Pulmonary artery endothelial cell (primary cell): ENCODE data around the gene ACP3. TPM values are rescaled to one million over a fixed set of nuclear protein-coding genes. Genes with fewer than 3 reads are reported as not detected.
"Not testable (repeated sequence)": the region's sequence is repeated elsewhere in the genome, so short reads cannot be mapped to it uniquely, and the experiment has no call there.

Source experiments
- DNase-seq: peaks from one replicate; pipeline ENCODE4 v3.0.0-alpha.2; 2011; ENCODE audit warnings: low read depth, low spot score
- total RNA-seq: library from RNA; depleted of rRNA; stranded (reverse); fragments of >200 nt; gene quantifications from 2 replicates; pipeline ENCODE4 v1.2.3, GENCODE V29; 2014

The ACP3 gene
- total RNA-seq, 1 donor from 2014 or later, result not detected

DNA sequence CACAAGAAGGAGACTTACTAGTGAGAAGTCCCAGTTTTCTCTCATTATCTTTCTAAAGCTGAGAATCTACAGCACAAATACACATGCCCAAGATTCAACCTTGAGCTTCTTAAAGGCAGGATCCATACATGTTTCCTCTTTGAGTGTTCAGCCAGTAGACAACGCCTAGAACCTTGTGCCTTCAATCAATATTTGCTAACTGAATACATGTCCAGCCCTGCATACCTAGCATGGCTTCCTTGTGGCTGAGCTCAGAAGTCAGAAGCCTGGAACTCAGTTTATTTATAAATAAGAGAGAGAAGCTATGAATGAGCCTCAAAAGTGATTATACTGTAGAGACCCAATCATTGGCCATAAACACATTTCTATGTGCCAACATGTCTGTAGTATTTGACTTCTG lies 43.5 kb downstream of the ACP3 start:
- no peak for DNase-seq

DNA sequence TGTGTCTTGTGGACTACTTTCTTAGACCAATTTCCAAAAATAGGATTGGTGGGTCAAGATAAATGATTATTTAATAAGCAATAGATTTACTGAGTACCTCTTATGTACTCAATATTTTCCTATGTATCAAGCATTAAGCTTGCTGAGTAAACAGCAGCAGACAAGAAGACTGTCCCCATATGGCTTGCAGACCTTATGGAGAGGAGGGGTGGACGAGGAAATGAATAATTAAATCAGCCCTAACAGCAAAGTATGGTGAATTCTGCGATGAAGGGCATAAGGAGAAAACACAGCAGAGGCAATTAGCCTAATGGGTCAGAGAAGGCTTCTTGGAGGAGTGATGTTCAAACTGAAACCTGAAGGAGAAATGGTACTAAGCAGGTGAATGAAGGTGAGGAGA lies 45.1 kb downstream of the ACP3 start:
- DNase-seq, result no peak

DNA sequence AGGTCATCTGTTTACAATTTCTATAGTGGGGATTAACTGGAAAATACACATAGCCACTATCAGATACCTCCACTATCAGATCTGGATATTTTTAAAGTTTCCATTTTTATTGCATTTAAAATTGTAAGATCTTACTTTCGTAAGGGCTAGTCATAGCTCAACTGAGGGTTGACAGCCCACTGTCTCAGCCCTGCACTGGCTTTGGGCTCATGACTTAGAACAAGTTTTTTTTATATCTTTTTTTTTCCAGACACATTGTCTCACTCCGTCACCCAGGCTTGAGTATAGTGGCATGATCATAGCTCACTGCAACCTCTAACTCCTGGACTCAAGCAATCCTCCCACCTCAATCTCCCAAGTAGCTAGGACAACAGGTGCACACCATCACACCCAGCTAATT lies 51.3 kb downstream of the ACP3 start:
- DNase-seq, result no peak

DNA sequence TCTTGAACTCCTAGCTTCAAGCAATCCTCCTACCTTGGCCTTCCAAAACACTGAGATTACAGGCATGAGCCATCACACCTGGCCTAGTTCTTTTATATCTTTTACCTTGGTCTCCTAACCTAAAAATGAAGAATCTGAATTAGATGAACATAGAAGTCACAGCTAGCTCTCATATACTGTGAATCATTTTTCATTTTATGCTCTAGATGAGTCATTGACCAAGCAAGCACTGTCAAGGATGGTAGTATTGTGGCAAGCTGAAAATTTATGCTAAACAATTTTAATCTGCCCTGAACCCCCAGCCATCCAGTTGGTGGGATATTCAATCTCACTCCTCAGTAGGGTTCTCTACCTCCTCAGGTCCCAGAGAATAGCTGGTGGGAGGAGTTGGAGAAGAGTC lies 51.8 kb downstream of the ACP3 start:
- no peak for DNase-seq

DNA sequence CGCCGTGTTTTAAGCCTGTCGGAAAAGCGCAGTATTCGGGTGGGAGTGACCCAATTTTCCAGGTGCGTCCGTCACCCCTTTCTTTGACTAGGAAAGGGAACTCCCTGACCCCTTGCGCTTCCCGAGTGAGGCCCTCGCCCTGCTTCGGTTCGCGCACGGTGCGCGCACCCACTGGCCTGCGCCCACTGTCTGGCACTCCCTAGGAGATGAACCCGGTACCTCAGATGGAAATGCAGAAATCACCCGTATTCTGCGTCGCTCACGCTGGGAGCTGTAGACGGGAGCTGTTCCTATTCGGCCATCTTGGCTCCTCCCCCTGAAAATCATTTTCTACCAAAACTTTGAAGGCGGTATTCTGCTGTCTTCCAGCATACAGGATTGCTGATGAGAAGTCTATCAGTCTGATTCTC lies 59.7 kb downstream of the ACP3 start:
- DNase-seq, result not testable (repeated sequence)

DNA sequence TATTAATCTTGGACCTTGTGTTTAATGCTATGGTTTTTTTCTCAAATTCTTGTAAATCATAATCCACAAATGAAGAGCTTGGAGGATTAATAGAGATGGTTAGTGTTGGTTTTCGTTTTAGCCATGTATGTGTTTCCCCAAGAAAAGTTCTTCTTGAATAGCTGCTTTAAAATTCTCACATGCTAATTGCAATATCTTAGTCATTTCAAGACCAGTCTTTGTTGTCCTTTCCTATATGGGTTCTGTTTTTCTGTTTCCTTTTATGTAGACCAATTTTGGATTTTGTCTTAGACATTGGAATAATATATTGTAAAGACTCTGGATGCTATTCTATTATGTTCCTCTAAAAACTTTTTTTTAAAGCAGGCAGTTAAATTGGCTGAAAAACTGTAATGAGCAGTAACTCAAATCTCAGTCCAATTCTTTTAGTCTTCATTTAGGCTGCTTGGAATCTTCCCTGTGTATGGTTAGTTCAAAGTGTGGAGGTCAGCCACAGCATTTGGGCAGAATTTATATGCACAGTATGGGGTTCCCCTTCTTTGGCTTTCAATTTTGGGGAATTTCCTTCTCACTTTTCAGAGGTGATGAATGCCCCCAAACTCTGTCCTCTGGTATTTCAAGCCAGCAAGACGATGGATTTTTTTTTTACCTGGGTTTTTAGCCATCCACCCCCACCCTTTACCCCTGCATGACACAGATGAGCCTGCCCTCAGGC lies 61.0 kb downstream of the ACP3 start:
- no peak for DNase-seq

DNA sequence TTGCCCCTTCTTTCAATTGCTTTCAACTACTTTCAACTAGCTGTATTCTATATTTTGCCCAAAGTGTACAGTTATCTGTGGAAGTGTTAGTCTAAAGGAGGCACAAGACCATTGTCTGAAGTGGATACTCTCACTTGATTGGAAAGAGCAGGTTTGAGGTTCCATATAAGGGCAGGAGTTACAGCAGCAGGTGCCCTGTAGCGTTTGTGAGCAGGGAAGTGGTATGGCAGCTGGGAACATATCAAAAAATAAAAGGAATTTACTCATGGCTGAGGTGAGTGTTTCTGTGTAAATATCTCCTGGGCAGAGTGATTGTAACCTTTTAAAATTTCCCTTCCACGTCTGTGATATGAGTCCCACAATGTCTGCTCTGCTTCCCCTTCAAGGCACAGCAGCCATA lies 61.6 kb downstream of the ACP3 start:
- no peak for DNase-seq

DNA sequence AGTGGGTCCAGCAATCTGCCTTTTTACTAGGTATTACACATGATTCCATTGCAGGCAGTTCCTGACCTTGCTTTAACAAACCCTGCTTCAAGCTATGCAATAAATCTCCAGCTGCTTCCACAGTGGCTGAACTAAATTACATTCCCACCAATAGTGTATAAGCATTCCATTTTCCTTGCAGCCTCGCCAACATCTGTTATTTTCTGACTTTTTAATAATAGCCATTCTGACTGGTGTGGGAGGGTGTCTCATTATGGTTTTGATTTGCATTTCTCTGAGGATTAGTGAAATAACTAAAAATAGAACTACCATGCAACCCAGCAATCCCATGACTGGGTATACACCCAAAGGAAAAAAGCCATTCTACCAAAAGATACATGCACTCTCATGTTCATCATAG lies 63.7 kb downstream of the ACP3 start:
- DNase-seq, result no peak

DNA sequence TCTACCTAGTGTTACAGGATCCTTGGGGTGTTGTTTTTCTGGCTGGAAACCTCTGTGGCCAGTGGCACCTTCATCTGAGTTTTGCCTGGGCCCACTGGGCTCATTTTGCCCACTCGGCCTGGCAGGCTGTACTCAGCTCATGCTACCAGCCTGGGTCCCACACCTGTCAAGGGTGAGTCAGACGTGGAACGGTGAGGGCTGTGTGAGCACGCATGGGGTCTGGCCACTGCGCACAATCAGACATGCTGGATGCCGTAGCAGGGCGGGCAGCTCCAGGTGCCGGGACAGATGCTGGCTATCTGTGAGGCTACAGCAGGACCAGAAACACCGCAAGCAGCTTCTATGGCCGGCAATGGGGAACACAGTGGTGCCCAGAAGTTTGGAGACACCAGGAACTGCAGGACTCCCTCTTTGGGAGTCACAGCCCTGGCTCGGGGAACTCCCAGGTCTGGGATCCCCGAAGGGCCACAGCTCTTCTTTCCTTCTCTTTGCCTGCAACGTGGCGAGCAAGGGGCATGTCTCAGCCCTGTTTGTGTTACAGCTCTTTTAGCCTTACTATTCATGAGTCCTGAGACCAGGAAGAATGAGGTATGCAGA lies 64.2 kb downstream of the ACP3 start:
- no peak for DNase-seq

DNA sequence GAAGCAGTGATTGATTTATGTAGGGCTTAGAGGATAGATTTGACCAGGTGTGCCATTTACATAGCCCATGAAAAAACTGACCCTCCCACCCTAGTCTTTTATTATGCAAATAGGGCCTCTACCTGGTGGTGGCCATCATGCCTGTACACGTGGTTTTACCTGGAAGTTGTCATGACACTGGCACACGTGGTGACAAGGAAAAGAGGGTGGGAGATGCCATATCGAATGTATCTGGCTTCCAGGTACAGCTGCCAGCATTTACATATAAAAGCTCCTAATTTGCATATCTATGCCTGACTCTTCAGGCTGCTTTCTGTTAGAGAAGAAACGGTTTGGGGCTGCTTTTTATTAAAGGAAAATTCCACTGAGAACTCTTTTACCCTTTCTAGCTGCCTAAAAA lies 65.1 kb downstream of the ACP3 start:
- DNase-seq, result no peak

DNA sequence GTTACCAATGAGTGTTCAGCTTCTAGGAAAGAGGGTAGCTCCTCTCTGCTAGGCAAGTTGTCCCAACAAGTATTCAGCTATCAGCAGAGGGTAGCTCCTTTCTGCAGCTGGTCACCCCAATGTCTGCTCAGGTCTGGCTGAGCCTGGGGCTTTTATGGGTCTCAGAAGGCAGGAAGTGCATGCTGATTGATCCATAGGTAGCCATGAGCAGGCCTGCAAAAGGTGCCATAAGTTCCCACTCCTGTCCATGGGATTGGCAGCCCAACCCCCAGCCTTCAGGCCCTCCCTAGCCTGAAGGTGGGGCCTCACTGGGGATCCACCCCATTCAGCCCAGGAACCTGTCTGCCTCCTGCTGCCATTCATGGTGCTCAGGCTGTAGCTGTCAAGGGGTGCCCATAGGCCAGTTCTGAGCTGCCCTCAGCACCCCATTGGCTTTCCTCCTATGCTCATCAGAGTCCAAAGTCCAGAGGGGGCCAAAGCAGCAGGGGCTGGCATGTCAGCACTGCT lies 65.5 kb downstream of the ACP3 start:
- DNase-seq, result no peak

DNA sequence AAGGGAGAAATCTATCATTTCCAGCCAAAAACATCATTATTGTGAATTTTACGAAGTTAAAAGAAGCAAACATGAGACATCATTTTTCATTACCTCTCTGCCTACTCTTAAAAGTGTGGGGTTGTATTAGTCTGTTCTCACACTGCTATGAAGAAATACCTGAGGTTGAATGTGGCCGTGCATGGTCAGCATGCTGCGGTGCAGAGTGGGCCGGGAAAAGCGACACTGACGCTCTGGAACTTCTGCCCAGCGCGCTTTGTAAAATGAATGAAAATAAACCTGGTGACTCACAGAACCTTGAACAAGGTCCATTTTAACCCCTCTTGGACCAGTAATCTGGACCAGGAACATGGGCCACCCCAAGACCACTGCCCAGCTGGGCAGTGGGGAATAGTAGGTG lies 69.1 kb downstream of the ACP3 start:
- DNase-seq, result no peak

DNA sequence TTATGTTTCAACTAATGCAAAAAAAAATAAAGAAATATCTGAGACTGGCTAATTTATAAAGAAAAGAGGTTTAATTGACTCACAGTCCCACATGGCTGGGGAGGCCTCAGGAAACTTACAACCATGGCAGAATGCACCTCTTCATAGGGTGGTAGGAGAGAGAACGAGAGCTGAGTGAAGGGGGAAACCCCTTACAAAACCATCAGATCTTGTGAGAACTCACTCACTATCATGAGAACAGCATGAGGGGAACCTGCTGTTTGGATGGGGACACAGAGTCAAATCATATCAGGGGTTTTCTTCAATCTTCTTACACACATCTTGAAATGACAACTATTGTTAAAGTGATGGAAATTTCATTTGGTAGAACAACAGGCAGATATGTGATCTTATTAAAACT lies 75.5 kb downstream of the ACP3 start:
- not testable (repeated sequence) for DNase-seq

DNA sequence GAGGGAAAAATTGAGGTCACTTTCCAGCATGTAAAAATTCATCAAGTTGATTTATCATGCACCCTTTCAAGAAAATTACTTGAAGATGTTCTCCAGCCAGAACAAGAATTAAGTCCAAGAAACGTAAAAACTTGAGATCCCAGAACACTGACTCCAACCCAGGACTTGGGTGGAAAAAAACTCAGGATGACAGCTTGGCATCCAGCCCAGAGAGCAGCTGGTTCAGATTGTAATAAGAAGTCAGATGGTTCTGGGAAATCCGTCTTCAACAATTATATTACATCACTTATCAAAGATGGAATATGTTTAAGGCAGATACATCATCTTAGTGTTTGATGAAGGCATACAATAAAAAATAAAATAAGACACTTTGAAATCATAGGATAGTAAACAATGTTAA lies 77.1 kb downstream of the ACP3 start:
- DNase-seq, result peak; percentile 39

DNA sequence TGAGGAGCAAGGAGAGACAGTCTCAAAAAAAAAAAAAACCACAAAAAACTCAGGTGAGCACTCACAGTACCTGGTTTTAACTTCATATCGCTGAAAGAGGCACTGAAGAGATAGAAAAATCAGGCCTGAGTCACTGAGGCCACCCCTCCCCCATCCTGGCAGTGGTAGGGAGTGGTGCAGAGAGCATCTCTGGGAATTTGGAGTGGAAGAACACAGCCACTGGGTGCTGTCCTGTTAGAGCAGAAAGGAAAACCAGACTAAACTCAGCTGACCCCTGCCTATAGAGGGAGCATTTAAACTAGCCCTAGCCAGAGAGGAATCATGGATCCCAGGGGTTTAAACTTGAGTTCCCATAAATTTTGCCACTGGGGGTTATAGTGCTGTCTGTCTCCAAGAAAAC lies 77.9 kb downstream of the ACP3 start:
- no peak for DNase-seq

DNA sequence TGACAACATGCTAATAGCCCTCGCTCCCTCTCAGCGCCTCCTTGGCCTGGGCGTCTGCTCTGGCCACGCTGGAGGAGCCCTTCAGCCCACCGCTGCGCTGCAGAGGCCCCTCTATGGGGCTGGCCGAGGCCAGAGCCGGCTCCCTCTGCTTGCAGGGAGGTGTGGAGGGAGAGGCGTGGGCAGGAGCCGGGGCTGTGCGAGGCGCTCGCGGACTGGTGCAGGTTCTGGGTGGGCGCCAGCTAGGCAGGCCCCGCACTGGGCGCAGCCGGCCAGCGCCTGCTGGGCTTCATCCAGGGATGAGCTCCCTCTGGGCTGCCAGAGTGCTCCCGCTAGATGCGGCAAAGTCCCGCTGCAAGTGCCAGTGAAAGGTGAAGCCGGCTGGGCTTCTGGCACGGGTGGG lies 79.0 kb downstream of the ACP3 start:
- no peak for DNase-seq

DNA sequence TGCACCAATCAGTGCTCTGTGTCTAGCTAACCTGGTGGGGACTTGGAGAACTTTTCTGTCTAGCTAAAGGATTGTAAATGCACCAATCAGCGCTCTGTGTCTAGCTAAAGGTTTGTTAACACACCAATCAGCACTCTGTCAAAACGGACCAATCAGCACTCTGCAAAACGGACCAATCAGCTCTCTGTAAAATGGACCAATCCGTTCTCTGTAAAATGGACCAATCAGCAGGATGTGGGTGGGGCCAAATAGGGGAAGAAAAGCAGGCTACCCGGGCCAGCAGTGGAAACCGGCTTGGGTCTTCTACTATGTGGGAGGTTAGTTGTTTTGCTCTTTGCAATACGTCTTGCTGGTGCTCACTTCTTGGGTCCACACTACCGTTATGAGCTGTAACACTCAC lies 79.6 kb downstream of the ACP3 start:
- DNase-seq, result not testable (repeated sequence)

DNA sequence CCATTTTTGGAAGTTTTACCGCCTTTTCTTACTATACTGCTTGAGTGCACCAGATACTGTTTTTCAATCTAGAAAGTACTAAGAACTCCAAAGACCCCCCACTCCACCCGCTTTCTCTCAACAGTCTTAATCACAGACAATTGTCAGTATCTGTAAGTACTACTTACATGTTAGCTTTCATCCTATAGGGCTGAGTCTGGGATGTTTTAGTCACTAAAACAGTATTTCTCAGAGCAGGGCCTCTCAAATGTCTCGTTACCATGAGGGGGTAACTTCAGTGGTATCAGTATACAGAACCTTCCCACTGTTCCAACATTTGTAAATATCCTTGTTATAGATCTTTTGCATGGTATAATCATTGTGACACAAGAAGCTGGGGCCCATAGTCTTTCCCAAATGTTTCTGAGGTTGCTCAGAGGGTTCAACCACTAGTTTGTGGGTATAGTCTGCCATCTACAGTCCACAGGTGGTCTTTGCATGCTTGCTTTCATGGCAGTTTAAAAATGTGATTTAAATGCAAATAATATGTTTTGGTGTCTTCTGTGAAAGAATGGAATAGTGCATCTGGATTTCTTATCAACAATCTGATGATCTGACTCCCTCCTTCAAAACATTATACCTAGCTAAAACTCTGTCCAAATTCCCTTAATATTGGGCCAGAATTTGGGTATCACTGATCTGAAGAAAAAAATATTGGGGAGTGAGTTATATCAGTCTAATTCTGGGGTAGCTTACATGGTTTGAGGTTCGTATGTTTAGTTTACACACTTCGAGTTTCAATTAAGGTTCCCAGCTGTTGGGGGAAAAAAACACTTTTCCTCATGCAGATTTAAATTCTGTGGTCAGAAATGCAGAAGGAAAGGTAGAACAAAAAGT lies 82.1 kb downstream of the ACP3 start:
- no peak for DNase-seq

DNA sequence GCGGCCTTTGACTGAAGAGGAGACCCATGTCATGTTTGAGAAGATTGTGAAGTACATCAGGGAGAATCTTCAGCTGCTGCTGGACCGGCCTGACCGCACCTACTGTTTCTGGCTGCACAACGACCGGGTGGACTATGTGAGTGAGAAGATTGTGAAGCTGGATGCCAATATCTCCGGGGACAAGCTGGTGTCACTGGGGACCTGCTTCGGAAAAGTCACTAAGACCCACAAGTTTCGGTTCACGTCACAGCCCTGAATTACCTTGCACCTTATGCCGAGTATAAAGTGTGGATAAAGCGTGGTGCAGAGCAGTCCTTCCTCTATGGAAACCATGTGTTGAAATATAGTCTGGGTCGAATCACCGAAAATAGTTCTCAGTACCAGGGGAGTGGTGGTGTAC lies 84.0 kb downstream of the ACP3 start:
- no peak for DNase-seq

DNA sequence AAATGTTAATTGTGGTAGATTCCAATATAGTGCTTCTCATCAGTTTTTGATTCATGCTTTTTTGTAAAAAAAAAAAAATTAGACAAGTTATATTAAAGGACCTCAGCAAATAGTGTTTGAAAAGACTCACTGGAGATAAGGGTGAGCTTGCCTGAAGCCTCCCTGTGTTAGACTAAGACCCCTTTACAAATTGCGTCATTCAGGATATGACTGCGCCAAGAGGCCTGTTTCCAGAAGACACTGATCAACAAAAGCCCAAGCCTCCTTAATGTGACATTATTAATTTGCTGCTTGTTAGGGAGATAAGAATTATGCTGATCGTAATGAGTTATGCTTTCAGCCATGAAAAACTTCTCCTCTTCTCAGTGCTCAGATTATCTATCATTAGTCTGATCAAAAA lies 87.1 kb downstream of the ACP3 start:
- peak; percentile 49 for DNase-seq

DNA sequence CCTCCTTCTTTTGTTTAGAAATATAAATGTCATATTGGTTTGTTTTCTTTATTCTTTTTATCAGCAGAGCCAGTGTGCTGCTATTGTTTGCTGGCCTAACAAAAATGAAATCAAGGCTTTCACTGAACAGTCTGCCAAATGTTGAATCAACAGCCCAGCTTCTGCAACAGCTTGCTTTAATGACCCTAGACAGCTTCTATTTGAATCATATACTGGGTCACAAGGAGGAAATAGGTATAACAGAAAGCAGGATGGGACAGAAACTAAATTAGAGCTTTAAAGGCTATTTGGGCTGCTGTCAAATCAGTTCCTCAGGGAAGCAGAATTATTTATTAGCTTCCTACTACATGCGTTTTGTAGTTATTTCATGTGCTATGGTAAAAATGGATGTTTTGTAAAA lies 88.0 kb downstream of the ACP3 start:
- DNase-seq, result peak; percentile 67

DNA sequence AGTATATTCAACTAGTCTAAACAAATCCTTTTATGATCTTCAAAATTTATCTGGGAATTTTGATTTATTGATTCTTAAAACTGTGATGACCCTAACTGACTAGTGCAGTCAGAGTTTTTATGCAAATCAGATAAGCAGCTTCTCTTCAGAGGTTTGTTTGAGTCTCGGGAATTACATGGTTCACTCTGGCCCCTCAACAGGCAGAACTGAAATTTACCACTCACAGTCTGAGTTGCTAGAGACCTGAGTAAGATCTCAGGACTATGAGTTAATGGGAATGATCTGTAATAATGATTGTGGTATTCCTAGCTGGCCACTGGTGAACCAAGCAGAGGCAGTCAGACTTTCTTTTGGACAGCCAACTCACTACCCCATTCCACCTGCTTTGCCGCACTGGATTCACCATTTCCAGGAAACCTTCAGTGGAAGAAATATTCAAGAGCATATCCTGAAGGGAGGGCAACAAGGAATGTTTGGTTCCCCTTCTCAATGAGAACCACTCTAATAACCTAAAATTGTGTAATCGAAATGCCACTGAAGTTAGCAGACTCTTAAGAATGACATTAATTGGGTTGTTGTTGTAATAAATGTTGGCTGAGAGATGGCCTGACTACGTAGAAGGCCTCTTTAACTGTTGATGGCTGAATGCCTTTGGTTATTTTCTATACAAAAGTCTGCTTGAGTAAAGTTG lies 88.5 kb downstream of the ACP3 start:
- DNase-seq, result no peak
